Measurements from ENCODE around the gene PIK3CD. TPM values are rescaled to one million over a fixed set of nuclear protein-coding genes. Genes with fewer than 3 reads are reported as not detected.

The PIK3CD gene
- polyA plus RNA-seq, 1 of the 3 experiments (the other 2 are of a cell fraction) = 6.0 TPM

DNA sequence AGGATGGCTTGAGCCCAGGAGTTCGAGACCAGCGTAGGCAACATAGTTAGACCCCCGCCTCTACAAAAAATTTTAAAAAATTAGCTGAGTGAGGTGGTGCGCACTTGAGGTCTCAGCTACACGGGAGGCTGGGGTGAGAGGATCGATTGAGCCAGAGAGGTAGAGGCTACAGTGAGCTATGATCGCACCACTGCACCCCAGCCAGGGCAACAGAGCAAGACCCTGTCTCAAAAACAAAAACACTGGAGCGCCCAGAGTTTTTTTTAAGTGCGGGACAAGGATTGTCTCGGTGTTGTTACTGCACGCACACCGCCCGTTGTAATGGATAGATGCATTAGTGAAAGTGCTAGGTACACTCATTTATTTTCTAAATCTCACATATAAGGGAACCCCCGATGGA, 37.1 kb downstream of the PIK3CD start (continued):
- TF ChIP-seq, protein P1, sequence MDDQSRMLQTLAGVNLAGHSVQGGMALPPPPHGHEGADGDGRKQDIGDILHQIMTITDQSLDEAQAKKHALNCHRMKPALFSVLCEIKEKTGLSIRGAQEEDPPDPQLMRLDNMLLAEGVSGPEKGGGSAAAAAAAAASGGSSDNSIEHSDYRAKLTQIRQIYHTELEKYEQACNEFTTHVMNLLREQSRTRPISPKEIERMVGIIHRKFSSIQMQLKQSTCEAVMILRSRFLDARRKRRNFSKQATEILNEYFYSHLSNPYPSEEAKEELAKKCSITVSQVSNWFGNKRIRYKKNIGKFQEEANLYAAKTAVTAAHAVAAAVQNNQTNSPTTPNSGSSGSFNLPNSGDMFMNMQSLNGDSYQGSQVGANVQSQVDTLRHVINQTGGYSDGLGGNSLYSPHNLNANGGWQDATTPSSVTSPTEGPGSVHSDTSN (IDR thresholded peaks at IDR 0.05) = no peak
- TF ChIP-seq ELF1 (IDR thresholded peaks at IDR 0.05) (no peak), FOSL2 (IDR thresholded peaks at IDR 0.05; ENCODE audit: borderline replicate concordance, low read depth) (no peak)

DNA sequence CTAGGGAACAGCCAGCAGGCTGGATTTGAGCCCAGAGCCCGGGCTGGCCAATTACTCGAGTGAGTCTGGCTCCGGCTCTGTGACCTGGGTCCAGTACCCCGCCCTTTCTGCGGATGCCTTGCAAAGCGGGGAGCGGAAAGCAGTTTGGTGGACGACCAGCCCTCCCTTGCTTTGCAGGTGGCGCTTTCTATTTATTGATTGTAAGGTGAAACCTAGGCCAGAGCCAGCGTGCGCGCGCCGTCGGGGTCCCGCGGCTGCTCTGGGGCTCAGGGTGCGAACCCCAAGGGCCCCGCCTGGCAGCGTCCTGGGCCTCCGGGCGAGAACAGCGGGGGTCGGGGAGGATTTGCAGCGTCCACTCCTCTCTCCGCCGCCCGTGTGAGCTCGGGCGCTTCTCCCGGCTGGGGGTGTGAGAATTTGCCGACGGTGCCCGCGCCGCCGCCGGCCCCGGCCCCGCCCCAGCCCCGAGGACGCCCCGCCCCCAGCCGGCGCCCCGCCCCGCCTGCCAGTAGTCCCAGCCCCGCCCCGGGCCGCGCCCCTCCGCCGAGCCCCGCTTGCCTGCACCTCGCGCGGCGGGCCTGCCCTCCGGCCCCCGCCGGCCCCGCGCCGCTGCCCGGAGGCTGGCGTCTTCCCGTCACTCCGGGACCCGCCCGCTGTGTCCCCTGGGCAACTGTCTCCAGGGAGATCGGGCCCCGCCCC, 37.6 kb downstream of the PIK3CD start:
- peak; percentile 94 for DNase-seq
- ChIA-PET POLR2A (no interaction called here), CTCF (interaction anchor here (0.9 to 1.6 kb wide), 3 partner anchors 31 to 138 kb away, joined by 3 to 12 read pairs (median 3); no protein-coding TSS in a partner anchor)
- H3K9ac ChIP-seq = no peak overlapping the region; the same call in 1 of the 2 replicates
- H2AFZ ChIP-seq (ENCODE audit: low read depth) = 0 out of 2 replicates have a peak overlapping the region, but pooled peaks have one; percentile 68
- peaks cover 20% of the 10 kb centered on the region for H3F3A ChIP-seq (replicated peaks; ENCODE audit: insufficient read depth)
- no peaks in the 10 kb centered on the region for H4K20me1 ChIP-seq (ENCODE audit: insufficient read depth)
- peak overlapping the region; percentile 63 for H3K4me3 ChIP-seq (ENCODE audit: low read depth in 2 of 2, low read length in 1 of 2)
- no peaks in the 10 kb centered on the region for H3K36me3 ChIP-seq (replicated peaks in 1 of 2; ENCODE audit: control insufficient read depth in 1 of 2, insufficient read depth in 2 of 2, low read length in 1 of 2)
- WGBS (ENCODE audit: low lambda C conversion rate) = 1% methylated on average over 15 of the region's 72 CpGs
- no peaks in the 10 kb centered on the region for H3K9me2 ChIP-seq
- peaks cover 3% of the 10 kb centered on the region; the same call in 1 of the 2 replicates for H3K79me2 ChIP-seq (ENCODE audit: insufficient read depth)
- no peak for TF ChIP-seq RAD21 (IDR thresholded peaks at IDR 0.05; ENCODE audit: low read length)
- no peak for TF ChIP-seq RXRA (IDR thresholded peaks at IDR 0.05; ENCODE audit: borderline replicate concordance, low read depth)
- TF ChIP-seq, protein P2, sequence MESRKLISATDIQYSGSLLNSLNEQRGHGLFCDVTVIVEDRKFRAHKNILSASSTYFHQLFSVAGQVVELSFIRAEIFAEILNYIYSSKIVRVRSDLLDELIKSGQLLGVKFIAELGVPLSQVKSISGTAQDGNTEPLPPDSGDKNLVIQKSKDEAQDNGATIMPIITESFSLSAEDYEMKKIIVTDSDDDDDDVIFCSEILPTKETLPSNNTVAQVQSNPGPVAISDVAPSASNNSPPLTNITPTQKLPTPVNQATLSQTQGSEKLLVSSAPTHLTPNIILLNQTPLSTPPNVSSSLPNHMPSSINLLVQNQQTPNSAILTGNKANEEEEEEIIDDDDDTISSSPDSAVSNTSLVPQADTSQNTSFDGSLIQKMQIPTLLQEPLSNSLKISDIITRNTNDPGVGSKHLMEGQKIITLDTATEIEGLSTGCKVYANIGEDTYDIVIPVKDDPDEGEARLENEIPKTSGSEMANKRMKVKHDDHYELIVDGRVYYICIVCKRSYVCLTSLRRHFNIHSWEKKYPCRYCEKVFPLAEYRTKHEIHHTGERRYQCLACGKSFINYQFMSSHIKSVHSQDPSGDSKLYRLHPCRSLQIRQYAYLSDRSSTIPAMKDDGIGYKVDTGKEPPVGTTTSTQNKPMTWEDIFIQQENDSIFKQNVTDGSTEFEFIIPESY (IDR thresholded peaks at IDR 0.05; ENCODE audit: borderline replicate concordance, low read depth) = no peak
- TF ChIP-seq JUND (IDR thresholded peaks at IDR 0.05) = no peak
- no peak for TF ChIP-seq ELF1 (IDR thresholded peaks at IDR 0.05)
- TF ChIP-seq, protein P3, sequence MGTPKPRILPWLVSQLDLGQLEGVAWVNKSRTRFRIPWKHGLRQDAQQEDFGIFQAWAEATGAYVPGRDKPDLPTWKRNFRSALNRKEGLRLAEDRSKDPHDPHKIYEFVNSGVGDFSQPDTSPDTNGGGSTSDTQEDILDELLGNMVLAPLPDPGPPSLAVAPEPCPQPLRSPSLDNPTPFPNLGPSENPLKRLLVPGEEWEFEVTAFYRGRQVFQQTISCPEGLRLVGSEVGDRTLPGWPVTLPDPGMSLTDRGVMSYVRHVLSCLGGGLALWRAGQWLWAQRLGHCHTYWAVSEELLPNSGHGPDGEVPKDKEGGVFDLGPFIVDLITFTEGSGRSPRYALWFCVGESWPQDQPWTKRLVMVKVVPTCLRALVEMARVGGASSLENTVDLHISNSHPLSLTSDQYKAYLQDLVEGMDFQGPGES (IDR thresholded peaks at IDR 0.05; ENCODE audit: low read depth, low read length) = peak; percentile 45; the same call in 1 of the 2 replicates
- TF ChIP-seq, protein P4, sequence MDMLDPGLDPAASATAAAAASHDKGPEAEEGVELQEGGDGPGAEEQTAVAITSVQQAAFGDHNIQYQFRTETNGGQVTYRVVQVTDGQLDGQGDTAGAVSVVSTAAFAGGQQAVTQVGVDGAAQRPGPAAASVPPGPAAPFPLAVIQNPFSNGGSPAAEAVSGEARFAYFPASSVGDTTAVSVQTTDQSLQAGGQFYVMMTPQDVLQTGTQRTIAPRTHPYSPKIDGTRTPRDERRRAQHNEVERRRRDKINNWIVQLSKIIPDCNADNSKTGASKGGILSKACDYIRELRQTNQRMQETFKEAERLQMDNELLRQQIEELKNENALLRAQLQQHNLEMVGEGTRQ (IDR thresholded peaks at IDR 0.05; ENCODE audit: borderline replicate concordance, low read depth, low read length) = no peak
- peak overlapping the region; percentile 78 for H3K4me2 ChIP-seq
- H3K4me1 ChIP-seq (ENCODE audit: control insufficient read depth in 1 of 2, insufficient read depth in 2 of 2, low read depth in 1 of 2, low read length in 1 of 2) = peaks cover 0 to 18% of the 10 kb centered on the region in 2 experiments; a peak in 2 of 4 replicates
- no peaks in the 10 kb centered on the region for H3K27me3 ChIP-seq (ENCODE audit: insufficient read depth)
- H3K9me3 ChIP-seq = no peaks in the 10 kb centered on the region
- no peak overlapping the region for H3K27ac ChIP-seq (ENCODE audit: low read depth in 2 of 2, low read length in 1 of 2)

All from SK-N-SH (cell line).